Heart left ventricle (tissue), 16 donors: ENCODE results near the gene MUC6. TPM values are rescaled to one million over a fixed set of nuclear protein-coding genes. Genes with fewer than 3 reads are reported as not detected.
"Not testable (repeated sequence)": the region's sequence is repeated elsewhere in the genome, so short reads cannot be mapped to it uniquely, and the experiment has no call there.

Experiments used
- ATAC-seq, 4 donors: fragments of 200-7000 bp; cut with Tn5 transposase; one replicate each; pipeline ENCODE4 v1.9.1; 2020 to 2022; ENCODE audit warnings: moderate library complexity in 4 of 4, mild to moderate bottlenecking in 3 of 4, moderate number of reproducible peaks in 1 of 4
- DNase-seq, 5 donors: peaks; one replicate each; pipeline ENCODE4 v3.0.0-alpha.2; 2020
- H3K27ac ChIP-seq, 12 donors: fragments of 200-600 bp; sonication (generic) in 4 of 12; one replicate each; pipeline versions ENCODE4 v1.5.0 to v1.8.0; 2016 to 2022; ENCODE audit warnings: mild to moderate bottlenecking in 2 of 12
- H3K27me3 ChIP-seq, 9 donors: fragments of 200-600 bp; sonication (generic) in 2 of 9; one replicate each; pipeline versions ENCODE4 v1.5.1 to v1.8.0; 2016 to 2022; ENCODE audit warnings: mild to moderate bottlenecking in 3 of 9
- H3K36me3 ChIP-seq, 9 donors: fragments of 200-600 bp; sonication (generic) in 2 of 9; one replicate each; pipeline versions ENCODE4 v1.5.0 to v1.8.0; 2018 to 2022; ENCODE audit warnings: mild to moderate bottlenecking in 2 of 9
- H3K4me1 ChIP-seq, 12 donors: fragments of 200-600 bp; sonication (generic) in 4 of 12; one replicate each; pipeline versions ENCODE4 v1.5.0 to v1.8.0; 2016 to 2022; ENCODE audit warnings: mild to moderate bottlenecking in 3 of 12
- H3K4me3 ChIP-seq, 12 donors: fragments of 200-600 bp; sonication (generic) in 4 of 12; one replicate each; pipeline versions ENCODE4 v1.5.0 to v1.8.0; 2017 to 2022; ENCODE audit warnings: mild to moderate bottlenecking in 9 of 12, moderate library complexity in 4 of 12
- H3K9me3 ChIP-seq, 12 donors: fragments of 200-600 bp; sonication (generic) in 4 of 12; one replicate each; pipeline versions ENCODE4 v1.5.0 to v1.8.0; 2016 to 2022; ENCODE audit warnings: mild to moderate bottlenecking in 1 of 12
- POLR2A ChIP-seq, 2 donors: fragments of 450-650 bp; IDR thresholded peaks; one replicate each; pipeline ENCODE4 v1.6.1; 2017; ENCODE audit warnings: antibody characterized with exemption in 2 of 2, mild to moderate bottlenecking in 2 of 2, moderate library complexity in 2 of 2
- WGBS, 4 donors: extraction: QIAGEN DNeasy Blood & Tissue Kit in 2 of 4; methylation state at CpG; one replicate each; pipeline versions ENCODE4 v1.1.5 to v1.1.7; 2013 to 2018; 5-methylcytosine and 5-hydroxymethylcytosine counted together
- intact Hi-C, 10 donors: fragments of 100-400 bp; cut with DNase I; formaldehyde crosslinking; loops; one replicate each; pipeline versions ENCODE4 v1.11.1 to v1.14.2; 2022
- polyA plus RNA-seq, 2 donors: library from polyadenylated mRNA; stranded (reverse); fragments of 200-250 nt; gene quantifications; one replicate each; pipeline ENCODE4 v1.2.3, GENCODE V29; 2013
- total RNA-seq, 9 donors: library from RNA; depleted of rRNA in 2 of 9; stranded (reverse); fragments of >200 nt in 2 of 9; fragmentation: NEBNext Ultra II Directional in 3 of 9; extraction: Animal tissue kit (Norgen Biotek cat#: 25700) in 3 of 9; gene quantifications; one replicate each; pipeline versions ENCODE4 v1.1.0 to v1.2.4, GENCODE V29; 2016 to 2023
- TF ChIP-seq, protein P1 (sequence below), 12 donors: fragments of 200-600 bp; sonication (generic) in 4 of 12; IDR thresholded peaks; one replicate each; pipeline versions ENCODE4 v1.5.0 to v1.8.0; 2018 to 2022; ENCODE audit warnings: antibody characterized with exemption in 12 of 12, mild to moderate bottlenecking in 5 of 12
- donor health status: ischemic (EF 13 %, LVEDD 7.1; RV severe dilation, severe dysfunction).
- donor health status: healthy with polysubstance abuse.
- donor health status: DM: no; HTN: yes; CAD: no.
- donor health status: DM: no; HTN: no; CAD: no.
- donor health status: ischemic (EF 25% LVEDD 6.9; RV normal size, moderate dysfunction).
- donor health status: ischemic (EF 25% LVEDD 5.7; RV mildly dilated, moderate dysfunction).
- donor health status: healthy.
- donor health status: DM: yes; HTN: yes; CAD: no.
- donor health status: ischemic (EF 35%, LVEDD 5.7; RV mildly dilated, moderate dysfunction).
- donor health status: nonischemic (EF 11% LVEDD 7.7; RV severe dilation, severe dysfunction).
- donor health status: DM: yes; HTN: yes; CAD: no.
- donor health status: PGD.
- donor health status: ischemic (EF 29% LVEDD 5.4; RV normal size, mild dysfunction).
- donor health status: nonischemic (EF 23%, LVEDD 6.1; RV moderate dilation, normal function).

The MUC6 gene
- total and polyA plus RNA-seq, 11 donors = 0.04 to 0.06 TPM; not detected in 9

- Histone ChIP-seq H3K4me3 (no peak overlapping the region), H3K4me1 (peaks cover 0 to 7% (median 0%) of the 10 kb centered on the region in 12 donors), H3K9me3 (no peaks in the 10 kb centered on the region), H3K27ac (no peak overlapping the region), H3K36me3 (peaks cover 0 to 84% (median 68%) of the 10 kb centered on the region in 9 donors), H3K27me3 (no peaks in the 10 kb centered on the region)
- ATAC-seq (peak in 2 of 4 donors; percentile 13 to 55), DNase-seq (no peak)
- intact Hi-C loops = no loop called here
- no peak for TF ChIP-seq POLR2A (IDR thresholded peaks at IDR 0.05)
- TF ChIP-seq, protein P1, sequence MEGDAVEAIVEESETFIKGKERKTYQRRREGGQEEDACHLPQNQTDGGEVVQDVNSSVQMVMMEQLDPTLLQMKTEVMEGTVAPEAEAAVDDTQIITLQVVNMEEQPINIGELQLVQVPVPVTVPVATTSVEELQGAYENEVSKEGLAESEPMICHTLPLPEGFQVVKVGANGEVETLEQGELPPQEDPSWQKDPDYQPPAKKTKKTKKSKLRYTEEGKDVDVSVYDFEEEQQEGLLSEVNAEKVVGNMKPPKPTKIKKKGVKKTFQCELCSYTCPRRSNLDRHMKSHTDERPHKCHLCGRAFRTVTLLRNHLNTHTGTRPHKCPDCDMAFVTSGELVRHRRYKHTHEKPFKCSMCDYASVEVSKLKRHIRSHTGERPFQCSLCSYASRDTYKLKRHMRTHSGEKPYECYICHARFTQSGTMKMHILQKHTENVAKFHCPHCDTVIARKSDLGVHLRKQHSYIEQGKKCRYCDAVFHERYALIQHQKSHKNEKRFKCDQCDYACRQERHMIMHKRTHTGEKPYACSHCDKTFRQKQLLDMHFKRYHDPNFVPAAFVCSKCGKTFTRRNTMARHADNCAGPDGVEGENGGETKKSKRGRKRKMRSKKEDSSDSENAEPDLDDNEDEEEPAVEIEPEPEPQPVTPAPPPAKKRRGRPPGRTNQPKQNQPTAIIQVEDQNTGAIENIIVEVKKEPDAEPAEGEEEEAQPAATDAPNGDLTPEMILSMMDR (IDR thresholded peaks at IDR 0.05) = no peak
- WGBS, 4 donors = 88 to 91% (median 90%) methylated on average over 26 to 28 of the region's 28 CpGs
Measured at GRCh38 chr11:977830-978720, 58.4 kb downstream of the MUC6 start.

- 82 to 90% (median 85%) methylated on average over 12 to 26 of the region's 26 CpGs for WGBS, 4 donors
- intact Hi-C loops = no loop called here
- Histone ChIP-seq H3K27ac (no peak overlapping the region), H3K4me1 (peaks cover 0 to 7% (median 0%) of the 10 kb centered on the region in 12 donors), H3K36me3 (peaks cover 0 to 84% (median 68%) of the 10 kb centered on the region in 9 donors), H3K4me3 (no peak overlapping the region), H3K27me3 (no peaks in the 10 kb centered on the region), H3K9me3 (no peaks in the 10 kb centered on the region)
- TF ChIP-seq POLR2A (IDR thresholded peaks at IDR 0.05) = no peak
- TF ChIP-seq, protein P1 (IDR thresholded peaks at IDR 0.05) = no peak
- DNase-seq = no peak
- ATAC-seq = peak in 2 of 4 donors; percentile 23 to 50
Measured at GRCh38 chr11:976431-977160, 59.9 kb downstream of the MUC6 start.

DNA sequence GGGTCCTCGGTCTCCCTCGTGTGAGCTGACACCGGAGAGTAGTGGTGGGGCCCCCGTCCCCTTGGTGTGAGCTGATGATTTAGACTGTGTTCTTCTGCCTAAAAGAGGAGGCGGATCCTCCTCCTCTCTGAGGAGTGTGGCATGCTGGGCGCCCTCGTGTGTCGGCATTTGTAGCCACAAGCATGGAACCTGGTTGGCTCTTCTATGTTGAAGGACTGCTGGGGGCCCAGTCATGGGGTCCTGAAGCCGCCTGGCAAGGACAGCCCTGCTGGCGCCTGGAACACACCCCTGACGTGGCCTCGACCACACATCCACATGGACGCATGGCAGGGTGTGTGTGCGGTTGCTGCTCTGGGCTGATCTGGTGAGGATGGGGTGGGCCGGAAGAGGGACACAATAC, 60.7 kb downstream of the MUC6 start:
- no peaks in the 10 kb centered on the region for H3K9me3 ChIP-seq
- H3K4me3 ChIP-seq = no peak overlapping the region
- peaks cover 0 to 82% (median 65%) of the 10 kb centered on the region in 9 donors for H3K36me3 ChIP-seq
- H3K27me3 ChIP-seq = no peaks in the 10 kb centered on the region
- H3K27ac ChIP-seq = no peak overlapping the region
- ATAC-seq (peak in 1 of 4 donors; percentile 11), DNase-seq (no peak)
- 72 to 80% (median 75%) methylated on average over 14 to 15 of the region's 15 CpGs for WGBS, 4 donors
- intact Hi-C loops = no loop called here
- peaks cover 0 to 4% (median 0%) of the 10 kb centered on the region in 12 donors for H3K4me1 ChIP-seq
- TF ChIP-seq POLR2A (IDR thresholded peaks at IDR 0.05) = no peak
- TF ChIP-seq, protein P1 (IDR thresholded peaks at IDR 0.05) = peak in 2 of 12 donors; percentile 30 to 34

DNA sequence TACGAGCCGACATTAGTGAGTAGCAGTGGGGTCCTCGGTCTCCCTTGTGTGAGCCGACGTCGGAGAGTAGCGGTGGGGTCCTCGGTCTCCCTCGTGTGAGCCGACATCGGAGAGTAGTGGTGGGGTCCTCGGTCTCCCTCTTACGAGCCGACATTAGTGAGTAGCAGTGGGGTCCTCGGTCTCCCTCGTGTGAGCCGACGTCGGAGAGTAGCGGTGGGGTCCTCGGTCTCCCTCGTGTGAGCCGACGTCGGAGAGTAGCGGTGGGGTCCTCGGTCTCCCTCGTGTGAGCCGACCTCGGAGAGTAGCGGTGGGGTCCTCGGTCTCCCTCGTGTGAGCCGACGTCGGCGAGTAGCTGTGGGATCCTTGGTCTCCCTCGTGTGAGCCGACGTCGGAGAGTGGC, 61.1 kb downstream of the MUC6 start:
- 88 to 94% (median 91%) methylated on average over 41 of the region's 41 CpGs for WGBS, 4 donors
- DNase-seq, intact Hi-C loops, H3K27me3 ChIP-seq, H3K9me3 ChIP-seq, H3K4me1 ChIP-seq, H3K4me3 ChIP-seq, H3K27ac ChIP-seq, ATAC-seq: not testable (repeated sequence)
- peaks cover 0 to 86% (median 68%) of the 10 kb centered on the region in 9 donors for H3K36me3 ChIP-seq
